Left ventricle myocardium inferior (tissue), 1 donor: ENCODE results near the gene TECPR1. TPM values are rescaled to one million over a fixed set of nuclear protein-coding genes. Genes with fewer than 3 reads are reported as not detected.

ENCODE experiments used
- DNase-seq: peaks from one replicate; pipeline ENCODE4 v3.0.0-alpha.2; 2020
- H3K27ac ChIP-seq: fragments of 200-600 bp; replicated peaks from 2 replicates; pipeline ENCODE4 v1.8.0; 2021
- H3K27me3 ChIP-seq: fragments of 200-600 bp; 2 replicates; pipeline ENCODE4 v1.8.0; 2021; ENCODE audit warnings: low read depth
- H3K36me3 ChIP-seq: fragments of 200-600 bp; 2 replicates; pipeline ENCODE4 v1.8.0; 2021
- H3K4me1 ChIP-seq: fragments of 200-600 bp; 2 replicates; pipeline ENCODE4 v1.8.0; 2021
- H3K4me3 ChIP-seq: fragments of 200-600 bp; 2 replicates; pipeline ENCODE4 v1.8.0; 2021; ENCODE audit warnings: mild to moderate bottlenecking, moderate library complexity
- H3K9me3 ChIP-seq: fragments of 200-600 bp; replicated peaks from 2 replicates; pipeline ENCODE4 v1.8.0; 2021
- CTCF ChIP-seq: fragments of 200-600 bp; IDR thresholded peaks from 2 replicates; pipeline ENCODE4 v1.8.0; 2021; ENCODE audit warnings: antibody characterized with exemption, mild to moderate bottlenecking, borderline replicate concordance
- intact Hi-C: fragments of 100-400 bp; cut with micrococcal nuclease; formaldehyde crosslinking; loops from one replicate; pipeline ENCODE4 v1.11.0; 2022
- total RNA-seq: library from RNA; stranded (reverse); fragmentation: NEBNext Ultra II Directional; extraction: Animal tissue kit (Norgen Biotek cat#: 25700); gene quantifications from one replicate; pipeline ENCODE4 v1.2.1, GENCODE V29; 2021
- donor health status: DM: no; HTN: yes; CAD: no; lungs with severe emphysema.

TECPR1 gene
- total RNA-seq, 1 donor from 2014 or later, result 17.3 TPM

- no peak for TF ChIP-seq CTCF
- H3K9me3 ChIP-seq, result peaks cover 7% of the 10 kb centered on the region
- no peak overlapping the region for H3K4me3 ChIP-seq
- DNase-seq, result no peak
- intact Hi-C loops, result no loop called here
- peaks cover 87% of the 10 kb centered on the region for H3K36me3 ChIP-seq
- no peaks in the 10 kb centered on the region for H3K27me3 ChIP-seq
- no peaks in the 10 kb centered on the region for H3K4me1 ChIP-seq
- no peak overlapping the region for H3K27ac ChIP-seq
Measured at GRCh38 chr7:98194186-98194585, 57.8 kb downstream of the TECPR1 start.

- intact Hi-C loops, result no loop called here
- Histone ChIP-seq H3K4me1 (no peaks in the 10 kb centered on the region), H3K9me3 (peaks cover 6% of the 10 kb centered on the region), H3K36me3 (peaks cover 90% of the 10 kb centered on the region), H3K4me3 (no peak overlapping the region), H3K27ac (no peak overlapping the region), H3K27me3 (no peaks in the 10 kb centered on the region)
- DNase-seq, result no peak
- no peak for TF ChIP-seq CTCF
Measured at GRCh38 chr7:98193474-98194180, 58.4 kb downstream of the TECPR1 start.

DNA sequence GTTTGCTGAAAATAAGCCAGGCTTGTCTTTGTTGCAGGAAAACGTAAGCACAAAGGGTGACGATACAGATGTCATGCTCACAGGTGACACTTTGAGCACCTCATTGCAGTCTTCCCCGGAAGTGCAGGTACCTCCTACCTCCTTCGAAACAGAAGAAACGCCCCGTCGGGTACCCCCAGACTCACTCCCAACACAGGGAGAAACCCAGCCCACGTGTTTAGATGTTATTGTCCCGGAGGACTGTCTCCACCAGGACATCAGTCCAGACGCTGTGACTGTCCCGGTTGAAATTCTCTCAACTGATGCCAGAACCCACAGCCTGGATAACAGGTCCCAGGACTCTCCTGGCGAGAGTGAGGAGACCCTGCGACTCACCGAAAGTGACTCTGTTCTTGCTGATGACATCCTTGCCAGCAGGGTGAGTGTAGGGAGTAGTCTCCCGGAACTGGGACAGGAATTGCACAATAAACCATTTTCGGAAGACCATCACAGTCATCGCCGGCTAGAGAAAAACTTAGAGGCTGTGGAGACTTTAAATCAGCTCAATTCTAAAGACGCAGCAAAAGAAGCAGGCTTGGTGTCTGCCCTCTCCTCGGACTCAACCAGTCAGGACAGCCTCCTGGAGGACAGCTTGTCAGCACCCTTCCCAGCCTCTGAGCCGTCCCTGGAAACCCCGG, 59.1 kb downstream of the TECPR1 start:
- TF ChIP-seq CTCF, result no peak
- no peak overlapping the region for H3K4me3 ChIP-seq
- H3K27me3 ChIP-seq, result no peaks in the 10 kb centered on the region
- H3K9me3 ChIP-seq, result no peaks in the 10 kb centered on the region
- H3K4me1 ChIP-seq, result no peaks in the 10 kb centered on the region
- peaks cover 88% of the 10 kb centered on the region for H3K36me3 ChIP-seq
- no peak for DNase-seq
- no peak overlapping the region for H3K27ac ChIP-seq
- intact Hi-C loops, result no loop called here

- DNase-seq, result no peak
- Histone ChIP-seq H3K27me3 (no peaks in the 10 kb centered on the region), H3K4me3 (no peak overlapping the region), H3K9me3 (no peaks in the 10 kb centered on the region), H3K4me1 (no peaks in the 10 kb centered on the region), H3K27ac (no peak overlapping the region), H3K36me3 (peaks cover 87% of the 10 kb centered on the region)
- intact Hi-C loops, result no loop called here
- no peak for TF ChIP-seq CTCF
Measured at GRCh38 chr7:98191668-98192431, 60.2 kb downstream of the TECPR1 start.

DNA sequence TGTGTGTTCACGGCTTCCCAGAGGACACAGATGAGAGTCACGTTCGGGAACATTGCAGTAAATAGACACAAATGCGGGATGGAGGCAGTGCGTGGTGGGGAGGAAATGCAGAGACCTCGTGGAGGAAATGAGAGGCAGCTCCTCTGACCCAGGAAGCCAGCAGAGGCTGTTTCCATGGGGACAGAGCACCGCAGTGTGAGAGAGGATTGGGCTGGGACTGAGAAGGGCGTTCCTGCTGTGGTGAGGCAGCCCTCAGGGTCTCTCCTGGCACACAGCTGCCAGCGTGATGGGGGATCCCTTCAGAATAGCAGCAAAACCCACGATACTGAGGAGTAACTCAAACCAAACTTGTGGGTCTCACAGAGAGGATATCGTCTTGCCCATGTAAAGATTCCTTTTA, 62.5 kb downstream of the TECPR1 start:
- Histone ChIP-seq H3K4me3 (no peak overlapping the region), H3K27ac (no peak overlapping the region), H3K9me3 (no peaks in the 10 kb centered on the region), H3K36me3 (peaks cover 66% of the 10 kb centered on the region), H3K27me3 (no peaks in the 10 kb centered on the region), H3K4me1 (no peaks in the 10 kb centered on the region)
- DNase-seq, result no peak
- TF ChIP-seq CTCF, result no peak
- intact Hi-C loops, result no loop called here
